ENCODE data around the gene PRSS22.

The PRSS22 gene

DNA sequence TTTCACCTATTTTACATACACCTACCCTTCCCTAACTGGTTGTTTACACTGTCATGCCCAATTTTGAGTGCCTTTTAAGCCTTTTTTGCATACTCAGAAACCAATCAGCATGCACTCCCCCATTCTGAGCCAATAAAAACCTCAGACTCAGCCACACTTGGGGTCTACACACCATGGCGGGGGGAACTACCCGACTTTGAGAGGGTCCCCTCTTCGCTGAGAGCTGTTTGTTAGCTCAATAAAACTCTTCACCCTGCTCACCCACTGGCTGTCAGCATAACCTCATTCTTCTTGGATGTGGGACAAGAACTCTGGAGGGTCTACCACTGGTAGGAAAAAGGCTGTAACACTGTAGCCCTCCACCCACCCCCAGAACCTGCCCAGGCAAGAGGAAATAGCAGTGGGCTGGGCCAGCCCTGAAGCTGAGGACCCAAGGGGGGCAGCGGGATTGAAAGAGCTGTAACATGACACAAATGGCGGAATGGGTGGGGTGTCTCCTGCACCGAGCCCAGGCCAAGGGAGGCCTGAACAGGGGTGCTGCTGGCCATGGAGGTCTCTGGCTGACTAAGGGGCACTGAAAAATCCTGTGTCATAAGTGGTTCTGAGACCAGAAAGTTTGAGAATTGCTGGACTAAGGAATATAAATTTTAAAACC, 22.0 kb upstream of the PRSS22 start:
- DNase-seq = no peak

DNA sequence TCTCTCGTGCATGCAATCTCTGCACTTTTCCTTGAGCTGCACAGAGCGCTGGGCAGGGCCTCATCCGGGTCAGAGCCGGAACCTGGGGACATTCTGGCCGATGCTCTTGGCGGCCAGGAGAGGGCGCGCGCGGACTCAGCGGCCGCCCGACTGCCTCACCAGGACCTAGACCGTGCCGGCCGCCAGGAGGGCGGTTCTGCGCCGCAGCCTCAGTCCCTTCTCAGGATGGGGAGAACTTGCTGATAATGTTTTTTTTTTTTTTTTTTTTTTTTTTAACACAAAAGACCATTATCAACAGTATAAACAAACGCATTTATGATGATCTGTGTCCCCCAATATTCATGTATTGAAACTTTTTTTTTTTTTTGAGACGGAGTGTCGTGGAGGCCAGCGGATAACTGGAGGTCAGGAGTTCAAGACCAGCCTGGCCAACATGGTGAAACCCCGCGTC, 17.0 kb upstream of the PRSS22 start:
- DNase-seq = peak; percentile 22

GRCh38 chr16:2874032-2874911, 16.3 kb upstream of the PRSS22 start:
- DNase-seq = no peak

DNA sequence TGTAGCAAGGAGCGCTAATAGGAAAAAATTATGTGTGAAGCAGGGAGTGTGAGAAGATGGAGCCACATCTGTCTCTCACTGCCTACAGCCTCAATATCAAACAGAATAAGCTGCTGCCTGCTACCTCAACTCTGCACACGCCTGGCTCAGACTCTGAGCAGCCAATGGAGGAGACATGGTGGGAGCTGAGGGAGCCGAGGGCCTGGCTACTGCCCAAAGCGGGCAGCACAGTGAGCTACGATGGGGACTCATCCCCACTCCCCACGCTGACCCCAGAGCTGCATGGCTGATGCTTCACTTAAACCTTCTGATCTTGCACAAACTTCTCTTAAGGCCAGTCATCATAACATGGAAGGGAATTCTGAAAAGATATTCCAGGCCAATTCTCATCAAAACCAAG, 14.0 kb upstream of the PRSS22 start:
- DNase-seq = no peak

DNA sequence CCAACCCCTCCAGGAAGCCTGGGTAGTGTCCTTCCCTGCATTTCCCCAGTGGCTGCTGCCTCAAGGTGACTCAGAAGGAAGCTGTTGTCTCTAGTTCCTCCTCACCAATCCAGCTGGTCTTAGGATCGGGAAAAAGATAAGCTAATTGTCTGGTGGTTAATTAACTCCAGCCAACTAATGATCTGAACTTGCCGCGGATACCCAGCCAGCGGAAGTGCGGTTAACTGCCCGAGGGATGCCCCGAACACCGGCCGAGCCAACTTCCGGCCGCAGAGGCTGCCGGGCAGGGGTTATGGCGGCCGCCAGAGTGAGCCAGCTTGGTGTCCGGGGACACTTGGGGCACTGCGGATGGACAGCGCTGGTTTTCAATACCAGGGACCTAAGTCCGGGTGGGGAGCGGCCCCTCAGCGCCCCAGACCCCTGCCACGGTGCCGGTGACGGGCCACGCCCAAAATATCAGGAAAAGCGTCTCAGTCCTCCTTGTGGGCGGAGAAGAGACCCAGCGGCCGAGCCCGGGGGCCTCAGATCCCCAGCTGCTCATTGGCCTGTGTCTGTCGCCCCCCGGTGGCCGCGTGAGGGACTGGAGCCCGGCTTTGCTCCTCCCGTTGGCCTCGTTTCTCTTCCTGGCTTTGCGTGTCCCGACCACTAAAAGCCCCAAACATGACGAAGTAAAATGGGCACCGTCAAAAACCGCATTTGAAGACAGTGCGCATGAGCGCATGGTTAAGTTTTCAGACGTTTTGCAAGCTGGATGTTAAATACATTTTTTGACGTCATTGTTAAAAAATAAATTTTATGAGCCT, 10.2 kb upstream of the PRSS22 start:
- DNase-seq = peak; percentile 66

DNA sequence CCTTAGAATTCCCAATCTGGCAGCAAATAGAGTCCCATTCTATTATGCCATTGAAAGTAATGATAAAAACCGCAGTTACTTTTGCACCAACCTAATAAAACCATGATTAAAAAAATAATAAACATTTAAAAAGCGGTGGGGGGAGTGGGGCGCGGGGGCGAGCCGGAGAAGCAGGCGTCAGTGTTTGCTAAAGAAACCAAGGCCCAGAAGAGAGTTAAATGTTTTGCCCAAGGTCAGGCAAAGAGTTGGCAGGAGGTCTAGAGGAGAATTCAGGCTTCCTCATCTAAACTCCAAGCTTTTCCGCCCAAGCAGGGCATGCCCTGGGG, 9.7 kb upstream of the PRSS22 start:
- DNase-seq = no peak

GRCh38 chr16:2866431-2866830, 8.5 kb upstream of the PRSS22 start:
- no peak for DNase-seq

- no peak for DNase-seq
These were observed 7.7 kb upstream of the PRSS22 start for GRCh38 chr16:2865651-2866050.

DNA sequence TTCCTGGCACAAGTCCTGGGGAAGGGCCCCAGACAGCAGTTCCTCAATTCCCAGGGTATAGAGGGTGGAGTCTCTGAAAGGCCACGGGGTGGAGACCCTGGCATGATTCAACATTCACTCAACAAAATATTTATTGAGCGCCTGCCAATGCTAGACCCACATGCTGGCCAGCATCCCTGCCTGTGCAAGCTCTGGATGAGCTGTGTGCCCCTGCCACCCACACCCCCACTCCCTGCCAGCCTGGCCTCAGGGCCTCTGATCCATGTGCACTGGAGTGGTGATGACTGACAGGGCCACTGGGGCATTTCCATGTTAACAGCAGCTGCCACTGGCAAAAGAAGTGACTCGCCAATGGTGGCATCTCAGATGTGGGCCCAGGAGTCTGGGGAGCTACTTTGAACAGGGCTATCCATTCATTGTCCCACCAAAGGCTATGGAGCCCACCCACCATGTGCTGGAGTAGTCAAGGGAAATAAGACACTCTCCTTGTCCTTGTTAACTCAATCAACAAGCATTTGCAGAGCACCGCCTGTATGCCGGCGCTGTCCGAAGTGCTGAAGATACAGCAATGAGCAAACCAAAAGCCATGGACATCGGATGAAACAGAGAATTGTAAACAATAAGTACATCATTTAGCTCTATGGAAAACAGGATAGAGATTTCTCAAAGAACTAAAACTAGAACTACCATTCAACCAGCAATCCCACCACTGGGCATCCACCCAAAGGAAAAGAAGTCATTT, 3.0 kb upstream of the PRSS22 start:
- no peak for DNase-seq

DNA sequence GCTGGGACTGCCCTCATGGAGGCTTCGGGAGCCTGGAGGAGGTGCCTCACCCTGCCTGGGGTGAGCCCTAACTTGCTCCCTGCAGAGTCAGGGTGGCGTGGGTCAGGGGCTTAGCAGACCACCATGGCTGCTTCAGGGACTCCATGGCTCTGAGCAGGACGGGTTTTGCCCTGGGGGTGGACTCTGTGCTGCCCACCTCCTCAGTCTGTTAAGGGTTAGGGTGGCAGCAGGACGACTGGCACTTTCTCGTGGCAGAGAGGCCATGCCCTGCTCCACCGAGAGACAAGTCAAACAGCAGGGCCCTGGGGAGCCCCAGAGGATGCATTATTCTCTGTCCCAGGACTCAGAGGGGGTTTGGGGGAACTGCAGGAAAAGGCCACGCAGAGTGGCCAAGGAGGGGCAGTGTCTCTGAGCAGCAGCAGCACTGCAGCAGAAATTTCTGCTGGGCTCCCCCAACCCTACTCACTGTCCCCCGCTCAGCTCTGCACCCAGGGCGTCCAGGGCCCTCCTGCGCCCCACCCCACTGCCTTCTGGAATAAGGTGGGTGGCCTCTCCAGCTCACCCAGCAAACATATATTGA, 1.8 kb upstream of the PRSS22 start:
- no peak for DNase-seq

DNA sequence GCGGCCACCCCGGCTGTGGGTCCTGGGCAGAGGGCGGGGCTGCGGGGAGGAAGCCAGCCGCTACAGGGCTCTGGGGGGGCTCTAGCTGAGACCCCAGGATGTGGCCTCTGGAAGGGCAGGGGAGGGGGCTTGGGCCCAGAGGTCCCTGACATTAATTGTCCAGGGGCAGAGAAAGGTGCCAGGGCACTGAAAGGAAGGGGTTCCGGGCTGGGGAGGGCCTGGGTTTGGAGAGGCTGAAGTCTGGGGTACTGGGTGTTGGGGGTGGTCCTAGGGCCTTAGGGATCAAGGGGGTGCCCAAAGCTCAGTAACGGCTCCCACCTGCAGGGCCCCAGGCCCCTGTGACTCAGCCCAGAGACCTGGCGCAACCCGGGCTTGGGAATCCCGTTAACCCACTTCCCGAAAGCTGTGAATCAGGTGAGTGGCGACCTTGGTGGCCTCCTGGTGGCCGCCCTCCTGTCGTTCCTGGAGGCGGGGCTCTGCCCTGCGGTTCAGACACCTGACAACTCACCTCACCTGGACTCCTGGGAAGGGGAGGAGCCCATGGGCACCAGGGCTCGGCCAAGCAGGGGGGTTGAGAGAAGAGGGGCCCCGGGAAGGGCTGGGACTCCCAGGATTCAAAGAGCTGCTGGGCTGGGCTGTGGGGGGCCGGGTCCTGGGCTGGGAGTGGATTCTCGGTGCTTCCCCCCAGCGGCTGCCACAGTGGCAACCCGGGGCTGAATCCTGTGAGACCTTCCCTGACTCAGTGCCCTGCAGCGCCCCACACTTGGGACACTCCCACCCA, 465 bp upstream of the PRSS22 start:
- peak; percentile 5 for DNase-seq

GRCh38 chr16:2856686-2857450, 1.1 kb downstream of the PRSS22 start:
- DNase-seq = no peak

DNA sequence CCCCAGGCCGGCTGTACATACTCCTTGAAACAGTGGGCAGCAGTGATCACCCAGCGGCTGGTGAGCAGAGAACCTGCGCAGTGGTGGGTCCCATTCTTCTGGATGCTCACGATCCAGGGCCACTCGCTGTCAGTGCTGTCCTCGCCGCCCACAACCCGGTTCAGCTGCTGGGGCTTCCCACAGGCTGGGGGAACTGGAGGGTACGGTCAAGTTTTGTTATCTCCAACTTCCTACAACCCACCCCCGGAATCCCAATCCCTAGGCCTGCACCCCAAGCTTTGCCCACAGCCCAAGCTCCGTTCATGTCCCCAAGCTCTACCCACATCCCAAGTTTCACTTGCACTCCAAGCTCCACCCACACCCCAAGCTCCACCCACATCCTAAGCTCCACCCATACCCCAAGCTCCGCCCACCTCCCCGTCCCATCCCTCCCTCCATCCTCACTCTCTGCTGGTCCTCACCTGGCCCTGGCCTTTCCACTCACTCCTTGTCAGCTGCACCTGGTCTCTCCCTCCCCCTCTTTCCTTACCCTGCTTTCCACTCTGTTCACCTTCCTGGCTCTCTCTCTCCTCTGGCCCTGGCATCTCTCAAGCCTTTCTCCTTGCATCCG, 1.8 kb downstream of the PRSS22 start:
- peak; percentile 15 for DNase-seq

GRCh38 chr16:2855536-2855935, 2.4 kb downstream of the PRSS22 start:
- no peak for DNase-seq

GRCh38 chr16:2854700-2855309, 3.2 kb downstream of the PRSS22 start:
- DNase-seq = no peak

DNA sequence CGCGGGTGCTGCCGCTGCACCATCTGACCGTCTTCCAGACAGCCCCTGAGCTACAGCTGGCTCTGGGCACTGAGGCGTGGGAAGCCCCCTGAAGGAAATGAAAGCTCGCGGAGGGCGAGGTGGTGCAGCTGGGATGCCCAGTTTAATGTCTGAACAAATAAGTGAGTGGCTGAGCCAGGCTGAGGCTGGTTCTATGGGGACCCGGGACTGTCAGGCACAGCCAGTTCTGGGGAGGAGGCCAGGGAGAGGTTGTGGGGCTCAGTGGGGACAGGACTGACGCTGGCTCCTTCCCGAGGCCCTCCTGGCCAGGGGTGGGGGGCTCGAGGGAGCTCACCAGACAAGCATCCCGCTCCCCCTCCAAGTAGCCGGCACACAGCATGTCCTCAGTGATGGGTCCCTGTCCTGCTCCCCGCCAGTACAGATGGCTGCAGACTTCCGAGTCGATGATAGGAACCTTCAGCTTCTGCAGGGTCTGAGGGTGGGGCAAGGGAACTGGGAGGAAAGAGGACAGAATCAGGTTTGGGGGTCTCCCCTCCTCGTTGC, 4.4 kb downstream of the PRSS22 start:
- no peak for DNase-seq

DNA sequence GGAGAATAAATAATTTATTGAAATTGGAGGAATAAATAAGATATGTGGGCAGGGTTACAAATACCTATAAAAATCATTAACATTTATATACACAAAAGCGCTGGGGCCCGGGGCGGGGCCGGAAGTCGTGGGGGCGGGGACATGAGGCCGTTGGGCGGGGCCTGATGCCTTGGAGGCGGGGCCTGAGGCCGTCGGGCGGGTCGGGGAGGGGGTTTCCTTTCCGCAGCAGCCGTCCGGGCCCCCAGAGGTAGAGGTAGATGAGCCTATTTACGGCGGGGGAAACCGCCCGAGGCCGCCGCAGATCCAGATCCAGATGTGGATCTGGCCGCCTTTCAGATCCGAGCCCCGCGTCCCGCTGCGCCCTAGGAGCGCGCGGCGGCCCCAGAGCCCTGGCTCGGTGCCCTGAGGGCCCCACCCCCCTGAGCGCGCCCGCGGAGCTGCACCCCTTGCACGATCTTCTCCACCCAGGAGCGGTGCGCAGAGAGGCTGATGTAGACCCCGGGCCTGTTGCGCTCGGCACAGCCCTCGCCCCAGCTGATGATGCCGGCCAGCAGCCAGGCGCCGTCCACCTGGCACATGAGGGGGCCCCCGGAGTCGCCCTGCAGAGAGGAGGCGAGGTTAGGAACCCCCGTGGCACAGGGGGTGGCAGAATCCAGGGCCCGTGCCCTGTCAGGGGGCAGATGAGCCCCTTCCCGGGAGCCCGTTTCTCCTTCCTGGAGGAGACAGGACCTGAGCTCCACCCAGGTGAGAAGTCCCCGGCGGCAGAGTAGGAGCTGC, 5.1 kb downstream of the PRSS22 start:
- DNase-seq = no peak

DNA sequence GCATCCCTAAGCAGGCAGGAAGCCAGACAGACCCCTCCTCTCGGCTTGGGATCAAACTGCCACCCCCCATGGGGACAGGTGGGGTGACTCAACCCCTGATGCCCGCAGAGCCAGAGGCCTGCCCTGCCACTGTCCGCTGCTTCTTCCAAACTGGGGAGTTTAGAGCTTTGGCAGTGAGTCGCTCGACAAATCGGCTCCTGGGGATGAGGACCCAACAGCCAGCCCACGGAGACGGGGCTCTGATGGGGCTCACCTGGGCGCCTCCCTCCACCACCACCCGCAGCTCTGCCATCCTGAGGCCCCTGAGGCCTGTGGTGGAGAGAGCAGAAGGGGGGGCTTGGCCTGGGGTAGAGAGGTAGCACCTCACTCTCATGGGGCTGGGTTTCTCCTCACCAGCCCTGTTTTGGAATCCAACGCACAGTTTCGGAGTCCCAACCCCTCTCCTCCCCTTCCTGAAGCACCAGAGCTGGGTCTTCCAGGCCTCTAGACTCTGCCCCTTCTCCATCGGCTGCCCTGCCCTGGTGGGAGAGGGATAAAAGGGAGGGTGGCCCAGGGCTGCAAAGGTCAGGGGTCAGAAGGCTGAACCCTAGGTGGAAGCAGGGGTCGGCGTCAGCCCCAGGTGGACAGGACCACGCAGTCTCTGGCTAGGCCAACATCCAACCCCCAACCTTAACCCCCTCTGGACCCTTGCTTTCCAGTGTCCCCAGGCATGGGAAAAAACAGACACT, 5.8 kb downstream of the PRSS22 start:
- no peak for DNase-seq

Data from NCI-H774 (cell line).